Cerebellar nuclear complex (tissue), 1 donor: ENCODE measurements around the gene TASP1.

Experiments
- DNase-seq, 2 experiments: peaks; one replicate each; lab custom pipeline; 2025; lab: John Stamatoyannopoulos, UW

The TASP1 gene

GRCh38 chr20:13342469-13343242 lies 296.1 kb downstream of the TASP1 start:
- no peak for DNase-seq

DNA sequence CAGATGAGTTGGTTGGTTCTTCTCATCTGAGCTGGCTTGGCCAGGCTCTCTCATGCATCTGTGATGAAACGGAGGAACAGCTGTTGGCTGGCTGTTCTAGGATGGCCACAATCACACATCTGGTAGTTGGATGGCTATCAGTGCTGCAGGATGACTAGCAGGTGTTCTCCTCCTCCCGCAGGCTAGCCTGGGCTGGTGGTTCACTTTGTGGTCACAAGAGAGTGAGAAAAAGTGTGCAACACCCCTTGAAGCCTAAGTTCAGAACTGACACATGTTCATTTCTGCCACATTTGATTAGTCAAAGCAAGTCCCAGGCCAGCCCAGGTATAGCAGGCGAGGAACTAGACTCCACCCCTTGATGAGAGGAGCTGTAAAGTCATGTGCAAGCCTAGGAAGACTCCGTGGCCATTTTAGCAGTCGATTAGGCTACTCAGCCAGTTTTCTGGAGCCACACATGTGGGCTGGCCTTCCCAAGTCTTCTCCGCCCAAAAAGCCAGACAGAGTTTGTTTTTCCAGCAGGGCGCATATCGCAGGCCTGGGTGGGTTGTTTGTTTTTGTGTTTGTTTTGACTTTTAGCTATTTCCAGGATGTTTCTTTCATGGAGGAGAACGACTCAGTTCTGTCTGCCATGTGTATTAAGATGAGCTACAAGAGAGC lies 296.9 kb downstream of the TASP1 start:
- DNase-seq: no peak

- DNase-seq: no peak
Measured at GRCh38 chr20:13340088-13340487, 298.6 kb downstream of the TASP1 start.
